GM18868 (cell line): Measurements from ENCODE around the gene MAGI1.
"Not testable (repeated sequence)": the region's sequence is repeated elsewhere in the genome, so short reads cannot be mapped to it uniquely, and the experiment has no call there.

Source experiments
- ATAC-seq: cut with Tn5 transposase; IDR thresholded peaks from one replicate; pipeline ENCODE4 v1.9.1; 2021; ENCODE audit warnings: mild to moderate bottlenecking, moderate library complexity; ENCODE audit not compliant: unreplicated experiment

MAGI1 gene

GRCh38 chr3:65729555-65729954 is 309.2 kb downstream of the MAGI1 start:
- ATAC-seq: no peak

- no peak for ATAC-seq
Measured at GRCh38 chr3:65728138-65728537, 310.6 kb downstream of the MAGI1 start.

GRCh38 chr3:65723985-65724384 is 314.7 kb downstream of the MAGI1 start:
- no peak for ATAC-seq

GRCh38 chr3:65723011-65723410 is 315.7 kb downstream of the MAGI1 start:
- ATAC-seq: no peak

- no peak for ATAC-seq
Measured at GRCh38 chr3:65720989-65721737, 317.6 kb downstream of the MAGI1 start.

GRCh38 chr3:65719639-65720038 is 319.1 kb downstream of the MAGI1 start:
- not testable (repeated sequence) for ATAC-seq

- ATAC-seq: no peak
Measured at GRCh38 chr3:65717676-65718346, 320.9 kb downstream of the MAGI1 start.

- ATAC-seq: no peak
Measured at GRCh38 chr3:65716071-65716751, 322.5 kb downstream of the MAGI1 start.

- ATAC-seq: no peak
Measured at GRCh38 chr3:65714134-65714533, 324.6 kb downstream of the MAGI1 start.

- no peak for ATAC-seq
Measured at GRCh38 chr3:65713016-65713415, 325.7 kb downstream of the MAGI1 start.

GRCh38 chr3:65712140-65712539 is 326.6 kb downstream of the MAGI1 start:
- no peak for ATAC-seq

- ATAC-seq: no peak
Measured at GRCh38 chr3:65706776-65707568, 331.7 kb downstream of the MAGI1 start.

GRCh38 chr3:65706301-65706700 is 332.4 kb downstream of the MAGI1 start:
- no peak for ATAC-seq

GRCh38 chr3:65703820-65704219 is 334.9 kb downstream of the MAGI1 start:
- no peak for ATAC-seq

GRCh38 chr3:65703026-65703425 is 335.7 kb downstream of the MAGI1 start:
- ATAC-seq: no peak

- no peak for ATAC-seq
Measured at GRCh38 chr3:65702202-65702601, 336.5 kb downstream of the MAGI1 start.

- no peak for ATAC-seq
Measured at GRCh38 chr3:65701516-65701915, 337.2 kb downstream of the MAGI1 start.

GRCh38 chr3:65689436-65689835 is 349.3 kb downstream of the MAGI1 start:
- ATAC-seq: no peak

GRCh38 chr3:65687741-65688140 is 351.0 kb downstream of the MAGI1 start:
- ATAC-seq: no peak

- no peak for ATAC-seq
Measured at GRCh38 chr3:65685621-65686235, 353.0 kb downstream of the MAGI1 start.

- ATAC-seq: no peak
Measured at GRCh38 chr3:65678516-65678915, 360.2 kb downstream of the MAGI1 start.
